Measurements from ENCODE around the gene ZDHHC11.
"Not testable (repeated sequence)": the region's sequence is repeated elsewhere in the genome, so short reads cannot be mapped to it uniquely, and the experiment has no call there.

ZDHHC11 gene

GRCh38 chr5:881551-881935 is 30.8 kb upstream of the ZDHHC11 start:
- TF ChIP-seq CTCF (IDR thresholded peaks at IDR 0.05; ENCODE audit: low read depth, low read length, poor library complexity, severe bottlenecking) (no peak), EZH2phosphoT487 (IDR thresholded peaks at IDR 0.05; ENCODE audit: borderline replicate concordance, low read length) (no peak)
- Histone ChIP-seq H3K4me2 (ENCODE audit: low read length) (no peak overlapping the region), H4K20me1 (ENCODE audit: control insufficient read depth, insufficient read depth, low read depth, low read length) (peaks cover 13% of the 10 kb centered on the region; the same call in 1 of the 2 replicates), H3K27ac (ENCODE audit: low read depth, low read length) (no peak overlapping the region), H3K4me1 (ENCODE audit: control insufficient read depth, low read length) (no peaks in the 10 kb centered on the region), H3F3A (ENCODE audit: control insufficient read depth, insufficient read depth) (peaks cover 5% of the 10 kb centered on the region; the same call in 1 of the 2 replicates), H3K4me3 (ENCODE audit: low read length) (no peak overlapping the region), H3K36me3 (ENCODE audit: control insufficient read depth, low read length) (peaks cover 77% of the 10 kb centered on the region), H3K9me2 (replicated peaks; ENCODE audit: control insufficient read depth, low read length) (no peaks in the 10 kb centered on the region), H3K9me3 (ENCODE audit: control insufficient read depth, insufficient read depth, low read length) (no peaks in the 10 kb centered on the region), H3K79me2 (ENCODE audit: control insufficient read depth, low read length) (peaks cover 57% of the 10 kb centered on the region), H3K27me3 (ENCODE audit: control insufficient read depth, low read length) (no peaks in the 10 kb centered on the region)

- no peak overlapping the region for H3K4me3 ChIP-seq (ENCODE audit: low read length)
- H3K4me2 ChIP-seq (ENCODE audit: low read length): no peak overlapping the region
- TF ChIP-seq EZH2phosphoT487 (IDR thresholded peaks at IDR 0.05; ENCODE audit: borderline replicate concordance, low read length) (no peak), CTCF (IDR thresholded peaks at IDR 0.05; ENCODE audit: low read depth, low read length, poor library complexity, severe bottlenecking) (no peak)
- H3K79me2 ChIP-seq (ENCODE audit: control insufficient read depth, low read length): peaks cover 51% of the 10 kb centered on the region
- H4K20me1 ChIP-seq (ENCODE audit: control insufficient read depth, insufficient read depth, low read depth, low read length): peaks cover 13% of the 10 kb centered on the region; the same call in 1 of the 2 replicates
- peaks cover 5% of the 10 kb centered on the region; the same call in 1 of the 2 replicates for H3F3A ChIP-seq (ENCODE audit: control insufficient read depth, insufficient read depth)
- H3K4me1 ChIP-seq (ENCODE audit: control insufficient read depth, low read length): no peaks in the 10 kb centered on the region
- H3K9me3 ChIP-seq (ENCODE audit: control insufficient read depth, insufficient read depth, low read length): no peaks in the 10 kb centered on the region
- no peaks in the 10 kb centered on the region for H3K27me3 ChIP-seq (ENCODE audit: control insufficient read depth, low read length)
- H3K9me2 ChIP-seq (replicated peaks; ENCODE audit: control insufficient read depth, low read length): no peaks in the 10 kb centered on the region
- H3K36me3 ChIP-seq (ENCODE audit: control insufficient read depth, low read length): peaks cover 75% of the 10 kb centered on the region
- H3K27ac ChIP-seq (ENCODE audit: low read depth, low read length): no peak overlapping the region
These were observed 30.2 kb upstream of the ZDHHC11 start for GRCh38 chr5:880816-881550.

GRCh38 chr5:878677-879076 is 27.9 kb upstream of the ZDHHC11 start:
- peaks cover 28% of the 10 kb centered on the region for H3K79me2 ChIP-seq (ENCODE audit: control insufficient read depth, low read length)
- H3K27ac ChIP-seq (ENCODE audit: low read depth, low read length); H3K4me3 ChIP-seq (ENCODE audit: low read length); H3K27me3 ChIP-seq (ENCODE audit: control insufficient read depth, low read length); H3K9me3 ChIP-seq (ENCODE audit: control insufficient read depth, insufficient read depth, low read length); H3K4me2 ChIP-seq (ENCODE audit: low read length); H3K9me2 ChIP-seq (replicated peaks; ENCODE audit: control insufficient read depth, low read length); H3K4me1 ChIP-seq (ENCODE audit: control insufficient read depth, low read length); H3F3A ChIP-seq (ENCODE audit: control insufficient read depth, insufficient read depth): not testable (repeated sequence)
- H3K36me3 ChIP-seq (ENCODE audit: control insufficient read depth, low read length): peaks cover 73% of the 10 kb centered on the region
- H4K20me1 ChIP-seq (ENCODE audit: control insufficient read depth, insufficient read depth, low read depth, low read length): peaks cover 12% of the 10 kb centered on the region; the same call in 1 of the 2 replicates

GRCh38 chr5:878125-878524 is 27.3 kb upstream of the ZDHHC11 start:
- Histone ChIP-seq H3K79me2 (ENCODE audit: control insufficient read depth, low read length) (peaks cover 23% of the 10 kb centered on the region), H3K4me3 (ENCODE audit: low read length) (no peak overlapping the region), H3K4me2 (ENCODE audit: low read length) (no peak overlapping the region), H4K20me1 (ENCODE audit: control insufficient read depth, insufficient read depth, low read depth, low read length) (peaks cover 7% of the 10 kb centered on the region; the same call in 1 of the 2 replicates), H3F3A (ENCODE audit: control insufficient read depth, insufficient read depth) (peaks cover 3% of the 10 kb centered on the region; the same call in 1 of the 2 replicates), H3K36me3 (ENCODE audit: control insufficient read depth, low read length) (peaks cover 73% of the 10 kb centered on the region), H3K4me1 (ENCODE audit: control insufficient read depth, low read length) (no peaks in the 10 kb centered on the region), H3K9me3 (ENCODE audit: control insufficient read depth, insufficient read depth, low read length) (no peaks in the 10 kb centered on the region), H3K9me2 (replicated peaks; ENCODE audit: control insufficient read depth, low read length) (no peaks in the 10 kb centered on the region), H3K27ac (ENCODE audit: low read depth, low read length) (no peak overlapping the region), H3K27me3 (ENCODE audit: control insufficient read depth, low read length) (no peaks in the 10 kb centered on the region)
- TF ChIP-seq EZH2phosphoT487 (IDR thresholded peaks at IDR 0.05; ENCODE audit: borderline replicate concordance, low read length) (no peak), CTCF (IDR thresholded peaks at IDR 0.05; ENCODE audit: low read depth, low read length, poor library complexity, severe bottlenecking) (no peak)

Measured in DOHH2 (cell line).